Measurements from ENCODE around the gene NDUFB5. TPM values are rescaled to one million over a fixed set of nuclear protein-coding genes. Genes with fewer than 3 reads are reported as not detected.

Gene NDUFB5
- total RNA-seq, 1 experiment from 2014 or later, result 95.6 TPM

DNA sequence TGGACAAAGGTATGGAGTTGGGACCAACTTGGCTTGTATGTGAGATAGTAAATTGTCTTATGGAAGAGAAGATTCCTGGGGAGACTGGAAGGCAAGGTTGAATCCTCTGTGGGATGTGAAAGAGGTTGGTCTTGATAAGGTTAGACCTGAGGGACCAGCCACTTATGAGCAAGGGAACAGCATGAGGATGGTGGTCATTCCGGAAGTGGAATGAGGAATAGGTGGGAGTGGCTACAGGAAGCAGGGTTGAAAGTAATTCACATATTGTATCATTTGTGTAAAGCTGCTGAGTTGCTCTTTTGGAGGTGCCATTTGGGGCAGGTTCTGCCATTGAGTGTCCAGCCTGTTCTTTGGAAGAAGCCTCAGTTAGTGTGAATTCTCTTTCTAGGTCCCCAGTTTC is 61.4 kb downstream of the NDUFB5 start:
- ChIA-PET CTCF (interaction anchor here (1.5 to 1.6 kb wide), 2 partner anchors 16 to 102 kb away, joined by 3 to 10 read pairs; no protein-coding TSS in a partner anchor), POLR2A (no interaction called here)
- DNase-seq (ENCODE audit: low spot score) (no peak), ATAC-seq (no peak)
- peak overlapping the region; percentile 26 for H3K27ac Mint-ChIP-seq
- no peaks in the 10 kb centered on the region for H3K9me3 Mint-ChIP-seq
- H3K36me3 Mint-ChIP-seq, result no peaks in the 10 kb centered on the region
- H3K4me1 Mint-ChIP-seq, result peaks cover 27% of the 10 kb centered on the region
- no peak overlapping the region for H3K4me3 Mint-ChIP-seq
- H3K27me3 Mint-ChIP-seq (ENCODE audit: low read depth), result no peaks in the 10 kb centered on the region
- TF ChIP-seq, protein P1, sequence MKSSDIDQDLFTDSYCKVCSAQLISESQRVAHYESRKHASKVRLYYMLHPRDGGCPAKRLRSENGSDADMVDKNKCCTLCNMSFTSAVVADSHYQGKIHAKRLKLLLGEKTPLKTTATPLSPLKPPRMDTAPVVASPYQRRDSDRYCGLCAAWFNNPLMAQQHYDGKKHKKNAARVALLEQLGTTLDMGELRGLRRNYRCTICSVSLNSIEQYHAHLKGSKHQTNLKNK (CRISPR knock-in tag; IDR thresholded peaks at IDR 0.05), result no peak
- TF ChIP-seq, protein P2, sequence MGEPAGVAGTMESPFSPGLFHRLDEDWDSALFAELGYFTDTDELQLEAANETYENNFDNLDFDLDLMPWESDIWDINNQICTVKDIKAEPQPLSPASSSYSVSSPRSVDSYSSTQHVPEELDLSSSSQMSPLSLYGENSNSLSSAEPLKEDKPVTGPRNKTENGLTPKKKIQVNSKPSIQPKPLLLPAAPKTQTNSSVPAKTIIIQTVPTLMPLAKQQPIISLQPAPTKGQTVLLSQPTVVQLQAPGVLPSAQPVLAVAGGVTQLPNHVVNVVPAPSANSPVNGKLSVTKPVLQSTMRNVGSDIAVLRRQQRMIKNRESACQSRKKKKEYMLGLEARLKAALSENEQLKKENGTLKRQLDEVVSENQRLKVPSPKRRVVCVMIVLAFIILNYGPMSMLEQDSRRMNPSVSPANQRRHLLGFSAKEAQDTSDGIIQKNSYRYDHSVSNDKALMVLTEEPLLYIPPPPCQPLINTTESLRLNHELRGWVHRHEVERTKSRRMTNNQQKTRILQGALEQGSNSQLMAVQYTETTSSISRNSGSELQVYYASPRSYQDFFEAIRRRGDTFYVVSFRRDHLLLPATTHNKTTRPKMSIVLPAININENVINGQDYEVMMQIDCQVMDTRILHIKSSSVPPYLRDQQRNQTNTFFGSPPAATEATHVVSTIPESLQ (CRISPR knock-in tag; IDR thresholded peaks at IDR 0.05), result no peak
- TF ChIP-seq SMAD4 (CRISPR knock-in tag; IDR thresholded peaks at IDR 0.05) (no peak), CREB1 (CRISPR knock-in tag; IDR thresholded peaks at IDR 0.05) (no peak)
- TF ChIP-seq, protein P3, sequence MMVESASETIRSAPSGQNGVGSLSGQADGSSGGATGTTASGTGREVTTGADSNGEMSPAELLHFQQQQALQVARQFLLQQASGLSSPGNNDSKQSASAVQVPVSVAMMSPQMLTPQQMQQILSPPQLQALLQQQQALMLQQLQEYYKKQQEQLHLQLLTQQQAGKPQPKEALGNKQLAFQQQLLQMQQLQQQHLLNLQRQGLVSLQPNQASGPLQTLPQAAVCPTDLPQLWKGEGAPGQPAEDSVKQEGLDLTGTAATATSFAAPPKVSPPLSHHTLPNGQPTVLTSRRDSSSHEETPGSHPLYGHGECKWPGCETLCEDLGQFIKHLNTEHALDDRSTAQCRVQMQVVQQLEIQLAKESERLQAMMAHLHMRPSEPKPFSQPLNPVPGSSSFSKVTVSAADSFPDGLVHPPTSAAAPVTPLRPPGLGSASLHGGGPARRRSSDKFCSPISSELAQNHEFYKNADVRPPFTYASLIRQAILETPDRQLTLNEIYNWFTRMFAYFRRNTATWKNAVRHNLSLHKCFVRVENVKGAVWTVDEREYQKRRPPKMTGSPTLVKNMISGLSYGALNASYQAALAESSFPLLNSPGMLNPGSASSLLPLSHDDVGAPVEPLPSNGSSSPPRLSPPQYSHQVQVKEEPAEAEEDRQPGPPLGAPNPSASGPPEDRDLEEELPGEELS (CRISPR knock-in tag; IDR thresholded peaks at IDR 0.05), result no peak

DNA sequence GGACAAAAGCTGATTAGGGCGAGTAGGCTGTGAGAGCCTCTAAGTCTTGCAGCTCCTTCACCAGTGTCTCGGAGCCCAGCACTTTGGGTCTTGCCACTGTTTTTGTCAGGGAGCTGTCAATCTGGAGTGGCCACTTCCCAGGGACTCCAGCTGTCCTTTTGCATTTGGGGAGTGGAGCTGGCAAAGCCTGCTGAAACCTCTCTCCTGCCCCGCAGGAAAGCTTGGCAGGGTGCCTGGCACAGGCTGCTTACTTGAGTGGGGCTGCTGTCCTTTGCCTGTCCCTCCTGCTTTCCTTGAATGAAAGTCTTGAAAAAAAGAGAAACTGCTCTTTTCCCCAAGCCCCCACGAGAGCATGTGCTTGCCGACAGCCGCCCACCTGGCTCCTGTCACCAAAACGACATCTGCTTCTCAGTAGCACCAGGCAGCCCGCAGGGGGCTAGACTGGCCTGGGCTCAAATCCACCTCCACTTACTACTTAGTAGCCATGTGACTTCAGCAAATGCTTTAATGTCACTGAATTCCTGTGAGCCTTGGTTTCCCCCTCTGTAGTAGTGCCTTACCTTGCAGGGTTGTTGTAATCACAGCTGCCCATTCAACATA is 61.9 kb downstream of the NDUFB5 start:
- DNase-seq (ENCODE audit: low spot score) (peak; percentile 24), ATAC-seq (peak; percentile 74)
- CTCF ChIA-PET, result interaction anchor here (1.5 to 1.6 kb wide), 2 partner anchors 17 to 102 kb away, joined by 3 to 10 read pairs; no protein-coding TSS in a partner anchor
- no peak overlapping the region for H3K27ac Mint-ChIP-seq
- POLR2A ChIA-PET, result interaction anchor here (0.5 kb wide), 1 partner anchor 254 kb away, joined by 4 read pairs; no protein-coding TSS in a partner anchor
- no peak overlapping the region for H3K4me3 Mint-ChIP-seq
- no peaks in the 10 kb centered on the region for H3K9me3 Mint-ChIP-seq
- H3K4me1 Mint-ChIP-seq, result peaks cover 26% of the 10 kb centered on the region
- H3K36me3 Mint-ChIP-seq, result no peaks in the 10 kb centered on the region
- no peaks in the 10 kb centered on the region for H3K27me3 Mint-ChIP-seq (ENCODE audit: low read depth)
- TF ChIP-seq ZNF423 (CRISPR knock-in tag; IDR thresholded peaks at IDR 0.05), result 0 out of 2 replicates have a peak, but pooled peaks have one; percentile 15
- TF ChIP-seq, protein P4, sequence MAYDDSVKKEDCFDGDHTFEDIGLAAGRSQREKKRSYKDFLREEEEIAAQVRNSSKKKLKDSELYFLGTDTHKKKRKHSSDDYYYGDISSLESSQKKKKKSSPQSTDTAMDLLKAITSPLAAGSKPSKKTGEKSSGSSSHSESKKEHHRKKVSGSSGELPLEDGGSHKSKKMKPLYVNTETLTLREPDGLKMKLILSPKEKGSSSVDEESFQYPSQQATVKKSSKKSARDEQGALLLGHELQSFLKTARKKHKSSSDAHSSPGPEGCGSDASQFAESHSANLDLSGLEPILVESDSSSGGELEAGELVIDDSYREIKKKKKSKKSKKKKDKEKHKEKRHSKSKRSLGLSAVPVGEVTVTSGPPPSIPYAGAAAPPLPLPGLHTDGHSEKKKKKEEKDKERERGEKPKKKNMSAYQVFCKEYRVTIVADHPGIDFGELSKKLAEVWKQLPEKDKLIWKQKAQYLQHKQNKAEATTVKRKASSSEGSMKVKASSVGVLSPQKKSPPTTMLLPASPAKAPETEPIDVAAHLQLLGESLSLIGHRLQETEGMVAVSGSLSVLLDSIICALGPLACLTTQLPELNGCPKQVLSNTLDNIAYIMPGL (CRISPR knock-in tag; IDR thresholded peaks at IDR 0.05), result no peak
- TF ChIP-seq RORB (CRISPR knock-in tag; IDR thresholded peaks at IDR 0.05), result no peak
- no peak for TF ChIP-seq MYBL2 (CRISPR knock-in tag; IDR thresholded peaks at IDR 0.05)
- TF ChIP-seq, protein P5, sequence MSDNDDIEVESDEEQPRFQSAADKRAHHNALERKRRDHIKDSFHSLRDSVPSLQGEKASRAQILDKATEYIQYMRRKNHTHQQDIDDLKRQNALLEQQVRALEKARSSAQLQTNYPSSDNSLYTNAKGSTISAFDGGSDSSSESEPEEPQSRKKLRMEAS (CRISPR knock-in tag; IDR thresholded peaks at IDR 0.05), result 0 out of 2 replicates have a peak, but pooled peaks have one; percentile 22
- TF ChIP-seq, protein P6, sequence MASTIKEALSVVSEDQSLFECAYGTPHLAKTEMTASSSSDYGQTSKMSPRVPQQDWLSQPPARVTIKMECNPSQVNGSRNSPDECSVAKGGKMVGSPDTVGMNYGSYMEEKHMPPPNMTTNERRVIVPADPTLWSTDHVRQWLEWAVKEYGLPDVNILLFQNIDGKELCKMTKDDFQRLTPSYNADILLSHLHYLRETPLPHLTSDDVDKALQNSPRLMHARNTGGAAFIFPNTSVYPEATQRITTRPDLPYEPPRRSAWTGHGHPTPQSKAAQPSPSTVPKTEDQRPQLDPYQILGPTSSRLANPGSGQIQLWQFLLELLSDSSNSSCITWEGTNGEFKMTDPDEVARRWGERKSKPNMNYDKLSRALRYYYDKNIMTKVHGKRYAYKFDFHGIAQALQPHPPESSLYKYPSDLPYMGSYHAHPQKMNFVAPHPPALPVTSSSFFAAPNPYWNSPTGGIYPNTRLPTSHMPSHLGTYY (CRISPR knock-in tag; IDR thresholded peaks at IDR 0.05), result no peak

DNA sequence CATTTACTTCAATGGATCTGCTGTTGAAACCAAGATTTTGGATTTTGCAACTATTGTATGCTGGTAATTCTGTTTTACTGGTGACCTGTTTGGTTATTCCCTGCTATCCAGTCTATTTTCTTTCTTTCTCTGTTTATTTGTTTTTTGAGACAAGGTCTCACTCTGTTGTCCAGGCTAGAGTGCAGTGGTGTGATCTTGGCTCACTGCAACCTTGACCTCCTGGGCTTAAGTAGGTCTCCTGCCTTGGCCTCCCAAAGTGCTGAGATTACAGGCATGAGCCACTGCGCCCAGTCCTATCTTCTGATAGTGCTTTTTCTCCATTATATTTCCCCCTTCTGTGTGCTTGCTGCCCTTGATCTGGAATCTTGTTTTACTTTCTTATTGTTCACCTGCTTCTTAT is 63.8 kb downstream of the NDUFB5 start:
- CTCF ChIA-PET, result interaction anchor here (1.1 kb wide), 1 partner anchor 19 kb away, joined by 5 read pairs; no protein-coding TSS in a partner anchor
- DNase-seq (ENCODE audit: low spot score) (no peak), ATAC-seq (no peak)
- Mint-ChIP-seq H3K36me3 (no peaks in the 10 kb centered on the region), H3K27ac (0 out of 2 replicates have a peak overlapping the region, but pooled peaks have one; percentile 26), H3K4me3 (no peak overlapping the region), H3K9me3 (no peaks in the 10 kb centered on the region), H3K27me3 (ENCODE audit: low read depth) (no peaks in the 10 kb centered on the region), H3K4me1 (peaks cover 37% of the 10 kb centered on the region)
- POLR2A ChIA-PET, result no interaction called here
- TF ChIP-seq ZNF219 (CRISPR knock-in tag; IDR thresholded peaks at IDR 0.05; ENCODE audit: borderline replicate concordance), result no peak
- TF ChIP-seq, protein P7, sequence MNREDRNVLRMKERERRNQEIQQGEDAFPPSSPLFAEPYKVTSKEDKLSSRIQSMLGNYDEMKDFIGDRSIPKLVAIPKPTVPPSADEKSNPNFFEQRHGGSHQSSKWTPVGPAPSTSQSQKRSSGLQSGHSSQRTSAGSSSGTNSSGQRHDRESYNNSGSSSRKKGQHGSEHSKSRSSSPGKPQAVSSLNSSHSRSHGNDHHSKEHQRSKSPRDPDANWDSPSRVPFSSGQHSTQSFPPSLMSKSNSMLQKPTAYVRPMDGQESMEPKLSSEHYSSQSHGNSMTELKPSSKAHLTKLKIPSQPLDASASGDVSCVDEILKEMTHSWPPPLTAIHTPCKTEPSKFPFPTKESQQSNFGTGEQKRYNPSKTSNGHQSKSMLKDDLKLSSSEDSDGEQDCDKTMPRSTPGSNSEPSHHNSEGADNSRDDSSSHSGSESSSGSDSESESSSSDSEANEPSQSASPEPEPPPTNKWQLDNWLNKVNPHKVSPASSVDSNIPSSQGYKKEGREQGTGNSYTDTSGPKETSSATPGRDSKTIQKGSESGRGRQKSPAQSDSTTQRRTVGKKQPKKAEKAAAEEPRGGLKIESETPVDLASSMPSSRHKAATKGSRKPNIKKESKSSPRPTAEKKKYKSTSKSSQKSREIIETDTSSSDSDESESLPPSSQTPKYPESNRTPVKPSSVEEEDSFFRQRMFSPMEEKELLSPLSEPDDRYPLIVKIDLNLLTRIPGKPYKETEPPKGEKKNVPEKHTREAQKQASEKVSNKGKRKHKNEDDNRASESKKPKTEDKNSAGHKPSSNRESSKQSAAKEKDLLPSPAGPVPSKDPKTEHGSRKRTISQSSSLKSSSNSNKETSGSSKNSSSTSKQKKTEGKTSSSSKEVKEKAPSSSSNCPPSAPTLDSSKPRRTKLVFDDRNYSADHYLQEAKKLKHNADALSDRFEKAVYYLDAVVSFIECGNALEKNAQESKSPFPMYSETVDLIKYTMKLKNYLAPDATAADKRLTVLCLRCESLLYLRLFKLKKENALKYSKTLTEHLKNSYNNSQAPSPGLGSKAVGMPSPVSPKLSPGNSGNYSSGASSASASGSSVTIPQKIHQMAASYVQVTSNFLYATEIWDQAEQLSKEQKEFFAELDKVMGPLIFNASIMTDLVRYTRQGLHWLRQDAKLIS (CRISPR knock-in tag; IDR thresholded peaks at IDR 0.05; ENCODE audit: borderline replicate concordance), result no peak
- TF ChIP-seq ZNF416 (CRISPR knock-in tag; IDR thresholded peaks at IDR 0.05), result no peak
- no peak for TF ChIP-seq ZNF232 (CRISPR knock-in tag; IDR thresholded peaks at IDR 0.05)
- no peak for TF ChIP-seq ZNF396 (CRISPR knock-in tag; IDR thresholded peaks at IDR 0.05; ENCODE audit: borderline replicate concordance)

Measured in WTC11 (cell line).